ENCODE results near the gene AOX1.

DNA sequence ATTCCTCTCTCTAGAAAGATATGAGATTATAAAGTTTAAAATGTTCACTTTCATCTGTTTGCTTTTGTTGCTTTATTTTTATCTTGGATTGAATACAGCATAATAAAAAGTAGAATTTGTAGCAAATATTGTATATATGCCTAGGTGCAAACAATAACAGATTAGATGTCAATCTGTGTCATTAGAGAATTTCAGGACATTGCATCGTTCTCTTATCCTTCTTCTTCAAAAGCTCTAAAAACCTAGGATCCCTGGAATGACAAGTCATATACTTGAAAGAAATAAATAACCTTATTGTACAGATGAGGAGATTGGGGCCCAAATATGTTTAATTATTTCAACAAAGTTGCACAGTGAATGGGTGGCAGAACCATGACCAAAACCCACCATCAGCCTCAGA, 123.1 kb downstream of the AOX1 start:
- TF ChIP-seq ZNF766 (CRISPR knock-in tag; conservative IDR thresholded peaks at IDR 0.05) (no peak), NRF1 (conservative IDR thresholded peaks at IDR 0.05 in 1 of 2, IDR thresholded peaks at IDR 0.05 in 1 of 2) (no peak), USF2 (CRISPR knock-in tag; IDR thresholded peaks at IDR 0.05) (no peak), ATF1 (CRISPR knock-in tag; IDR thresholded peaks at IDR 0.05) (no peak), ATF1 (tag; IDR thresholded peaks at IDR 0.05) (no peak), RCOR1 (IDR thresholded peaks at IDR 0.05; ENCODE audit: borderline replicate concordance in 1 of 2, low read depth in 2 of 2, low read length in 2 of 2) (no peak), TRIM24 (IDR thresholded peaks at IDR 0.05) (no peak), TAF1 (IDR thresholded peaks at IDR 0.05; ENCODE audit: control insufficient read depth, extremely low read depth, insufficient read depth, low read length, severe bottlenecking) (no peak), XRCC5 (IDR thresholded peaks at IDR 0.05; ENCODE audit: low read depth, low read length) (no peak), EZH2 (IDR thresholded peaks at IDR 0.05; ENCODE audit: borderline replicate concordance, low read depth, low read length) (no peak), ZNF507 (tag; conservative IDR thresholded peaks at IDR 0.05) (no peak), ELF1 (tag; IDR thresholded peaks at IDR 0.05) (no peak)
- TF ChIP-seq, protein P1, sequence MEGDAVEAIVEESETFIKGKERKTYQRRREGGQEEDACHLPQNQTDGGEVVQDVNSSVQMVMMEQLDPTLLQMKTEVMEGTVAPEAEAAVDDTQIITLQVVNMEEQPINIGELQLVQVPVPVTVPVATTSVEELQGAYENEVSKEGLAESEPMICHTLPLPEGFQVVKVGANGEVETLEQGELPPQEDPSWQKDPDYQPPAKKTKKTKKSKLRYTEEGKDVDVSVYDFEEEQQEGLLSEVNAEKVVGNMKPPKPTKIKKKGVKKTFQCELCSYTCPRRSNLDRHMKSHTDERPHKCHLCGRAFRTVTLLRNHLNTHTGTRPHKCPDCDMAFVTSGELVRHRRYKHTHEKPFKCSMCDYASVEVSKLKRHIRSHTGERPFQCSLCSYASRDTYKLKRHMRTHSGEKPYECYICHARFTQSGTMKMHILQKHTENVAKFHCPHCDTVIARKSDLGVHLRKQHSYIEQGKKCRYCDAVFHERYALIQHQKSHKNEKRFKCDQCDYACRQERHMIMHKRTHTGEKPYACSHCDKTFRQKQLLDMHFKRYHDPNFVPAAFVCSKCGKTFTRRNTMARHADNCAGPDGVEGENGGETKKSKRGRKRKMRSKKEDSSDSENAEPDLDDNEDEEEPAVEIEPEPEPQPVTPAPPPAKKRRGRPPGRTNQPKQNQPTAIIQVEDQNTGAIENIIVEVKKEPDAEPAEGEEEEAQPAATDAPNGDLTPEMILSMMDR (IDR thresholded peaks at IDR 0.05 in 2 of 3, conservative IDR thresholded peaks at IDR 0.05 in 1 of 3; ENCODE audit: insufficient read depth in 2 of 3, low read depth in 1 of 3, low read length in 3 of 3), result no peak

Measured in K562 (cell line).